ENCODE measurements around the gene INO80E.

The INO80E gene

GRCh38 chr16:30005341-30006094 is 9.5 kb downstream of the INO80E start:
- no peak overlapping the region for H3K27ac ChIP-seq (ENCODE audit: low read length)
- H3K9me3 ChIP-seq (ENCODE audit: insufficient read depth, low read length), result no peaks in the 10 kb centered on the region
- TF ChIP-seq CTCF (IDR thresholded peaks at IDR 0.05; ENCODE audit: low read depth, low read length) (peak; percentile 79), EZH2phosphoT487 (IDR thresholded peaks at IDR 0.05; ENCODE audit: low read depth) (no peak)
- peaks cover 3% of the 10 kb centered on the region for H3K36me3 ChIP-seq (replicated peaks; ENCODE audit: low read depth, low read length)
- H3K4me1 ChIP-seq (ENCODE audit: low read length), result peaks cover 4% of the 10 kb centered on the region; the same call in 1 of the 2 replicates
- H3K4me2 ChIP-seq (ENCODE audit: low read length), result no peak overlapping the region
- no peaks in the 10 kb centered on the region for H3K27me3 ChIP-seq (ENCODE audit: low read depth, low read length)
- H4K20me1 ChIP-seq (ENCODE audit: insufficient read depth, low read length), result no peaks in the 10 kb centered on the region
- H3K79me2 ChIP-seq (ENCODE audit: low read length), result no peaks in the 10 kb centered on the region
- no peak overlapping the region for H3K9ac ChIP-seq (ENCODE audit: low read length)
- no peak overlapping the region for H2AFZ ChIP-seq (ENCODE audit: low read depth, low read length)
- H3K4me3 ChIP-seq (ENCODE audit: low read length), result no peak overlapping the region

GRCh38 chr16:30006095-30006473 is 10.0 kb downstream of the INO80E start:
- H3K4me2 ChIP-seq (ENCODE audit: low read length), result no peak overlapping the region
- no peak overlapping the region for H3K27ac ChIP-seq (ENCODE audit: low read length)
- H3K36me3 ChIP-seq (replicated peaks; ENCODE audit: low read depth, low read length), result peaks cover 3% of the 10 kb centered on the region
- H3K79me2 ChIP-seq (ENCODE audit: low read length), result no peaks in the 10 kb centered on the region
- H3K4me3 ChIP-seq (ENCODE audit: low read length), result no peak overlapping the region
- H2AFZ ChIP-seq (ENCODE audit: low read depth, low read length), result no peak overlapping the region
- H3K4me1 ChIP-seq (ENCODE audit: low read length), result peaks cover 4% of the 10 kb centered on the region; the same call in 1 of the 2 replicates
- H4K20me1 ChIP-seq (ENCODE audit: insufficient read depth, low read length), result no peaks in the 10 kb centered on the region
- TF ChIP-seq CTCF (IDR thresholded peaks at IDR 0.05; ENCODE audit: low read depth, low read length) (no peak), EZH2phosphoT487 (IDR thresholded peaks at IDR 0.05; ENCODE audit: low read depth) (no peak)
- H3K9me3 ChIP-seq (ENCODE audit: insufficient read depth, low read length), result no peaks in the 10 kb centered on the region
- H3K27me3 ChIP-seq (ENCODE audit: low read depth, low read length), result no peaks in the 10 kb centered on the region
- no peak overlapping the region for H3K9ac ChIP-seq (ENCODE audit: low read length)

GRCh38 chr16:30006659-30007377 is 10.8 kb downstream of the INO80E start:
- Histone ChIP-seq H3K36me3 (replicated peaks; ENCODE audit: low read depth, low read length) (peaks cover 3% of the 10 kb centered on the region), H3K4me2 (ENCODE audit: low read length) (no peak overlapping the region), H3K9ac (ENCODE audit: low read length) (no peak overlapping the region), H4K20me1 (ENCODE audit: insufficient read depth, low read length) (no peaks in the 10 kb centered on the region), H3K27me3 (ENCODE audit: low read depth, low read length) (no peaks in the 10 kb centered on the region), H3K27ac (ENCODE audit: low read length) (no peak overlapping the region), H3K4me1 (ENCODE audit: low read length) (peaks cover 8% of the 10 kb centered on the region; the same call in 1 of the 2 replicates), H2AFZ (ENCODE audit: low read depth, low read length) (no peak overlapping the region), H3K4me3 (ENCODE audit: low read length) (no peak overlapping the region), H3K79me2 (ENCODE audit: low read length) (no peaks in the 10 kb centered on the region), H3K9me3 (ENCODE audit: insufficient read depth, low read length) (no peaks in the 10 kb centered on the region)
- TF ChIP-seq CTCF (IDR thresholded peaks at IDR 0.05; ENCODE audit: low read depth, low read length) (no peak), EZH2phosphoT487 (IDR thresholded peaks at IDR 0.05; ENCODE audit: low read depth) (no peak)

GRCh38 chr16:30007378-30007895 is 11.4 kb downstream of the INO80E start:
- Histone ChIP-seq H3K4me2 (ENCODE audit: low read length) (no peak overlapping the region), H3K9me3 (ENCODE audit: insufficient read depth, low read length) (no peaks in the 10 kb centered on the region), H3K79me2 (ENCODE audit: low read length) (no peaks in the 10 kb centered on the region), H3K4me3 (ENCODE audit: low read length) (no peak overlapping the region), H3K4me1 (ENCODE audit: low read length) (peaks cover 14% of the 10 kb centered on the region; the same call in 1 of the 2 replicates), H3K9ac (ENCODE audit: low read length) (no peak overlapping the region), H3K27ac (ENCODE audit: low read length) (no peak overlapping the region), H2AFZ (ENCODE audit: low read depth, low read length) (no peak overlapping the region), H4K20me1 (ENCODE audit: insufficient read depth, low read length) (no peaks in the 10 kb centered on the region), H3K27me3 (ENCODE audit: low read depth, low read length) (no peaks in the 10 kb centered on the region), H3K36me3 (replicated peaks; ENCODE audit: low read depth, low read length) (peaks cover 3% of the 10 kb centered on the region)
- no peak for TF ChIP-seq CTCF (IDR thresholded peaks at IDR 0.05; ENCODE audit: low read depth, low read length)

Measured in OCI-LY3 (cell line).